WTC11 (cell line): ENCODE results near the gene STX8. TPM values are rescaled to one million over a fixed set of nuclear protein-coding genes. Genes with fewer than 3 reads are reported as not detected.

Experiments
- NFATC4 ChIP-seq: fragments of 250-450 bp; sonication (Bioruptor Pico); IDR thresholded peaks from 2 replicates; pipeline ENCODE4 v1.9.0; 2021; ENCODE audit warnings: mild to moderate bottlenecking
- NR1H2 ChIP-seq: sonication (generic); formaldehyde crosslinking; IDR thresholded peaks from 2 replicates; pipeline ENCODE4 v1.9.0; 2021; ENCODE audit warnings: mild to moderate bottlenecking, moderate library complexity, missing genetic modification reagents
- ZNF263 ChIP-seq: sonication (generic); formaldehyde crosslinking; IDR thresholded peaks from 2 replicates; pipeline ENCODE4 v1.8.1; 2022; ENCODE audit warnings: low read depth, mild to moderate bottlenecking, moderate library complexity, missing genetic modification reagents
- total RNA-seq: library from RNA; stranded (reverse); gene quantifications from 3 replicates; pipeline ENCODE4 v1.2.3, GENCODE V29; 2021
- TF ChIP-seq, protein P1 (sequence below): sonication (generic); formaldehyde crosslinking; IDR thresholded peaks from 2 replicates; pipeline ENCODE4 v1.8.1; 2023; ENCODE audit warnings: mild to moderate bottlenecking, missing genetic modification reagents, borderline replicate concordance
- TF ChIP-seq, protein P2 (sequence below): sonication (generic); formaldehyde crosslinking; IDR thresholded peaks from 2 replicates; pipeline ENCODE4 v1.8.0; 2022; ENCODE audit warnings: mild to moderate bottlenecking, missing genetic modification reagents
- TF ChIP-seq, protein P3 (sequence below): sonication (generic); formaldehyde crosslinking; IDR thresholded peaks from 2 replicates; pipeline ENCODE4 v1.8.1; 2023; ENCODE audit warnings: mild to moderate bottlenecking, missing genetic modification reagents, moderate library complexity
- TF ChIP-seq, protein P4 (sequence below): sonication (generic); formaldehyde crosslinking; IDR thresholded peaks from 2 replicates; pipeline ENCODE4 v1.8.0; 2023; ENCODE audit warnings: mild to moderate bottlenecking, missing genetic modification reagents
- TF ChIP-seq, protein P5 (sequence below): fragments of 250-450 bp; sonication (Bioruptor Pico); IDR thresholded peaks from 2 replicates; pipeline ENCODE4 v2.1.2; 2022; ENCODE audit warnings: mild to moderate bottlenecking, moderate library complexity
- TF ChIP-seq, protein P6 (sequence below): fragments of 250-450 bp; sonication (Bioruptor Pico); IDR thresholded peaks from 2 replicates; pipeline ENCODE4 v1.9.0; 2021; ENCODE audit warnings: mild to moderate bottlenecking
- TF ChIP-seq, protein P7 (sequence below): sonication (generic); formaldehyde crosslinking; IDR thresholded peaks from 2 replicates; pipeline ENCODE4 v1.8.0; 2022; ENCODE audit warnings: mild to moderate bottlenecking, missing genetic modification reagents

The STX8 gene
- total RNA-seq, 1 experiment from 2014 or later, result 39.9 TPM

DNA sequence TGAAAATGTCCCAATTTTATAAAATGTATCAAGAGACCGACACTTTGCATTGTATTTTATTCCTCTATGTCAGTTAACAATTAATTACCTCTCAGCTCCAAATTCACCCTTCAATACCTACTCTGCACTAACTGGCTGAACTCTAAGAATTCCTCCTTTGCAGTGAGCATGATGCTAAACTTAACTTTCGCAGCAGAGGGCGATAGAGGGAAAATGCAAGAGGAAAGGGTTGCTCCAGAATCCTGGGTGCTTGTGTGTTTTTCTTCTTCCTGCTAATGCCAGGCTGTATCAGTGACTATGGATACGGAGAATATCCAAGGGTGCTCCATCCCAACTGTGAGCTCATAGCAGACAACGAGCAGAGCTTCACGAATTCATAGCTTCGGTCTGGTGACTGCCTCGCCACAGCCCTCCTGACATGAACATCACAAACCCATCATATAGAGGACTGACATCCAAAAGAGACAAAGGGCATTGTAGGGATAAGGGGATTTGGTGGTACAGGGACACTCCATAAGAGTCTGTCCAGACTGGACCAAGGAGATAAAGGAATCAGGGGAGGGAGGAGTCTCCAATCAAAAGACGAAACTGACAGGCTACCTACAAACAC lies 172.9 kb downstream of the STX8 start (continued):
- TF ChIP-seq, protein P1, sequence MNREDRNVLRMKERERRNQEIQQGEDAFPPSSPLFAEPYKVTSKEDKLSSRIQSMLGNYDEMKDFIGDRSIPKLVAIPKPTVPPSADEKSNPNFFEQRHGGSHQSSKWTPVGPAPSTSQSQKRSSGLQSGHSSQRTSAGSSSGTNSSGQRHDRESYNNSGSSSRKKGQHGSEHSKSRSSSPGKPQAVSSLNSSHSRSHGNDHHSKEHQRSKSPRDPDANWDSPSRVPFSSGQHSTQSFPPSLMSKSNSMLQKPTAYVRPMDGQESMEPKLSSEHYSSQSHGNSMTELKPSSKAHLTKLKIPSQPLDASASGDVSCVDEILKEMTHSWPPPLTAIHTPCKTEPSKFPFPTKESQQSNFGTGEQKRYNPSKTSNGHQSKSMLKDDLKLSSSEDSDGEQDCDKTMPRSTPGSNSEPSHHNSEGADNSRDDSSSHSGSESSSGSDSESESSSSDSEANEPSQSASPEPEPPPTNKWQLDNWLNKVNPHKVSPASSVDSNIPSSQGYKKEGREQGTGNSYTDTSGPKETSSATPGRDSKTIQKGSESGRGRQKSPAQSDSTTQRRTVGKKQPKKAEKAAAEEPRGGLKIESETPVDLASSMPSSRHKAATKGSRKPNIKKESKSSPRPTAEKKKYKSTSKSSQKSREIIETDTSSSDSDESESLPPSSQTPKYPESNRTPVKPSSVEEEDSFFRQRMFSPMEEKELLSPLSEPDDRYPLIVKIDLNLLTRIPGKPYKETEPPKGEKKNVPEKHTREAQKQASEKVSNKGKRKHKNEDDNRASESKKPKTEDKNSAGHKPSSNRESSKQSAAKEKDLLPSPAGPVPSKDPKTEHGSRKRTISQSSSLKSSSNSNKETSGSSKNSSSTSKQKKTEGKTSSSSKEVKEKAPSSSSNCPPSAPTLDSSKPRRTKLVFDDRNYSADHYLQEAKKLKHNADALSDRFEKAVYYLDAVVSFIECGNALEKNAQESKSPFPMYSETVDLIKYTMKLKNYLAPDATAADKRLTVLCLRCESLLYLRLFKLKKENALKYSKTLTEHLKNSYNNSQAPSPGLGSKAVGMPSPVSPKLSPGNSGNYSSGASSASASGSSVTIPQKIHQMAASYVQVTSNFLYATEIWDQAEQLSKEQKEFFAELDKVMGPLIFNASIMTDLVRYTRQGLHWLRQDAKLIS (CRISPR knock-in tag), result no peak
- TF ChIP-seq, protein P2, sequence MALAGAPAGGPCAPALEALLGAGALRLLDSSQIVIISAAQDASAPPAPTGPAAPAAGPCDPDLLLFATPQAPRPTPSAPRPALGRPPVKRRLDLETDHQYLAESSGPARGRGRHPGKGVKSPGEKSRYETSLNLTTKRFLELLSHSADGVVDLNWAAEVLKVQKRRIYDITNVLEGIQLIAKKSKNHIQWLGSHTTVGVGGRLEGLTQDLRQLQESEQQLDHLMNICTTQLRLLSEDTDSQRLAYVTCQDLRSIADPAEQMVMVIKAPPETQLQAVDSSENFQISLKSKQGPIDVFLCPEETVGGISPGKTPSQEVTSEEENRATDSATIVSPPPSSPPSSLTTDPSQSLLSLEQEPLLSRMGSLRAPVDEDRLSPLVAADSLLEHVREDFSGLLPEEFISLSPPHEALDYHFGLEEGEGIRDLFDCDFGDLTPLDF (CRISPR knock-in tag), result no peak
- TF ChIP-seq, protein P3, sequence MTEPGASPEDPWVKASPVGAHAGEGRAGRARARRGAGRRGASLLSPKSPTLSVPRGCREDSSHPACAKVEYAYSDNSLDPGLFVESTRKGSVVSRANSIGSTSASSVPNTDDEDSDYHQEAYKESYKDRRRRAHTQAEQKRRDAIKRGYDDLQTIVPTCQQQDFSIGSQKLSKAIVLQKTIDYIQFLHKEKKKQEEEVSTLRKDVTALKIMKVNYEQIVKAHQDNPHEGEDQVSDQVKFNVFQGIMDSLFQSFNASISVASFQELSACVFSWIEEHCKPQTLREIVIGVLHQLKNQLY (CRISPR knock-in tag), result no peak
- TF ChIP-seq NR1H2 (CRISPR knock-in tag) (no peak), NFATC4 (no peak), ZNF263 (CRISPR knock-in tag) (no peak)
- TF ChIP-seq, protein P4, sequence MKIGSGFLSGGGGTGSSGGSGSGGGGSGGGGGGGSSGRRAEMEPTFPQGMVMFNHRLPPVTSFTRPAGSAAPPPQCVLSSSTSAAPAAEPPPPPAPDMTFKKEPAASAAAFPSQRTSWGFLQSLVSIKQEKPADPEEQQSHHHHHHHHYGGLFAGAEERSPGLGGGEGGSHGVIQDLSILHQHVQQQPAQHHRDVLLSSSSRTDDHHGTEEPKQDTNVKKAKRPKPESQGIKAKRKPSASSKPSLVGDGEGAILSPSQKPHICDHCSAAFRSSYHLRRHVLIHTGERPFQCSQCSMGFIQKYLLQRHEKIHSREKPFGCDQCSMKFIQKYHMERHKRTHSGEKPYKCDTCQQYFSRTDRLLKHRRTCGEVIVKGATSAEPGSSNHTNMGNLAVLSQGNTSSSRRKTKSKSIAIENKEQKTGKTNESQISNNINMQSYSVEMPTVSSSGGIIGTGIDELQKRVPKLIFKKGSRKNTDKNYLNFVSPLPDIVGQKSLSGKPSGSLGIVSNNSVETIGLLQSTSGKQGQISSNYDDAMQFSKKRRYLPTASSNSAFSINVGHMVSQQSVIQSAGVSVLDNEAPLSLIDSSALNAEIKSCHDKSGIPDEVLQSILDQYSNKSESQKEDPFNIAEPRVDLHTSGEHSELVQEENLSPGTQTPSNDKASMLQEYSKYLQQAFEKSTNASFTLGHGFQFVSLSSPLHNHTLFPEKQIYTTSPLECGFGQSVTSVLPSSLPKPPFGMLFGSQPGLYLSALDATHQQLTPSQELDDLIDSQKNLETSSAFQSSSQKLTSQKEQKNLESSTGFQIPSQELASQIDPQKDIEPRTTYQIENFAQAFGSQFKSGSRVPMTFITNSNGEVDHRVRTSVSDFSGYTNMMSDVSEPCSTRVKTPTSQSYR, result no peak
- TF ChIP-seq, protein P5, sequence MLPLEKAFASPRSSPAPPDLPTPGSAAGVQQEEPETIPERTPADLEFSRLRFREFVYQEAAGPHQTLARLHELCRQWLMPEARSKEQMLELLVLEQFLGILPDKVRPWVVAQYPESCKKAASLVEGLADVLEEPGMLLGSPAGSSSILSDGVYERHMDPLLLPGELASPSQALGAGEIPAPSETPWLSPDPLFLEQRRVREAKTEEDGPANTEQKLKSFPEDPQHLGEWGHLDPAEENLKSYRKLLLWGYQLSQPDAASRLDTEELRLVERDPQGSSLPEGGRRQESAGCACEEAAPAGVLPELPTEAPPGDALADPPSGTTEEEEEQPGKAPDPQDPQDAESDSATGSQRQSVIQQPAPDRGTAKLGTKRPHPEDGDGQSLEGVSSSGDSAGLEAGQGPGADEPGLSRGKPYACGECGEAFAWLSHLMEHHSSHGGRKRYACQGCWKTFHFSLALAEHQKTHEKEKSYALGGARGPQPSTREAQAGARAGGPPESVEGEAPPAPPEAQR (CRISPR knock-in tag), result no peak
- TF ChIP-seq, protein P6, sequence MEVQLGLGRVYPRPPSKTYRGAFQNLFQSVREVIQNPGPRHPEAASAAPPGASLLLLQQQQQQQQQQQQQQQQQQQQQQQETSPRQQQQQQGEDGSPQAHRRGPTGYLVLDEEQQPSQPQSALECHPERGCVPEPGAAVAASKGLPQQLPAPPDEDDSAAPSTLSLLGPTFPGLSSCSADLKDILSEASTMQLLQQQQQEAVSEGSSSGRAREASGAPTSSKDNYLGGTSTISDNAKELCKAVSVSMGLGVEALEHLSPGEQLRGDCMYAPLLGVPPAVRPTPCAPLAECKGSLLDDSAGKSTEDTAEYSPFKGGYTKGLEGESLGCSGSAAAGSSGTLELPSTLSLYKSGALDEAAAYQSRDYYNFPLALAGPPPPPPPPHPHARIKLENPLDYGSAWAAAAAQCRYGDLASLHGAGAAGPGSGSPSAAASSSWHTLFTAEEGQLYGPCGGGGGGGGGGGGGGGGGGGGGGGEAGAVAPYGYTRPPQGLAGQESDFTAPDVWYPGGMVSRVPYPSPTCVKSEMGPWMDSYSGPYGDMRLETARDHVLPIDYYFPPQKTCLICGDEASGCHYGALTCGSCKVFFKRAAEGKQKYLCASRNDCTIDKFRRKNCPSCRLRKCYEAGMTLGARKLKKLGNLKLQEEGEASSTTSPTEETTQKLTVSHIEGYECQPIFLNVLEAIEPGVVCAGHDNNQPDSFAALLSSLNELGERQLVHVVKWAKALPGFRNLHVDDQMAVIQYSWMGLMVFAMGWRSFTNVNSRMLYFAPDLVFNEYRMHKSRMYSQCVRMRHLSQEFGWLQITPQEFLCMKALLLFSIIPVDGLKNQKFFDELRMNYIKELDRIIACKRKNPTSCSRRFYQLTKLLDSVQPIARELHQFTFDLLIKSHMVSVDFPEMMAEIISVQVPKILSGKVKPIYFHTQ (CRISPR knock-in tag), result no peak
- TF ChIP-seq, protein P7, sequence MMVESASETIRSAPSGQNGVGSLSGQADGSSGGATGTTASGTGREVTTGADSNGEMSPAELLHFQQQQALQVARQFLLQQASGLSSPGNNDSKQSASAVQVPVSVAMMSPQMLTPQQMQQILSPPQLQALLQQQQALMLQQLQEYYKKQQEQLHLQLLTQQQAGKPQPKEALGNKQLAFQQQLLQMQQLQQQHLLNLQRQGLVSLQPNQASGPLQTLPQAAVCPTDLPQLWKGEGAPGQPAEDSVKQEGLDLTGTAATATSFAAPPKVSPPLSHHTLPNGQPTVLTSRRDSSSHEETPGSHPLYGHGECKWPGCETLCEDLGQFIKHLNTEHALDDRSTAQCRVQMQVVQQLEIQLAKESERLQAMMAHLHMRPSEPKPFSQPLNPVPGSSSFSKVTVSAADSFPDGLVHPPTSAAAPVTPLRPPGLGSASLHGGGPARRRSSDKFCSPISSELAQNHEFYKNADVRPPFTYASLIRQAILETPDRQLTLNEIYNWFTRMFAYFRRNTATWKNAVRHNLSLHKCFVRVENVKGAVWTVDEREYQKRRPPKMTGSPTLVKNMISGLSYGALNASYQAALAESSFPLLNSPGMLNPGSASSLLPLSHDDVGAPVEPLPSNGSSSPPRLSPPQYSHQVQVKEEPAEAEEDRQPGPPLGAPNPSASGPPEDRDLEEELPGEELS (CRISPR knock-in tag), result no peak
